Breast epithelium (tissue), 4 donors: ENCODE results near the gene SH2D1A. TPM values are rescaled to one million over a fixed set of nuclear protein-coding genes. Genes with fewer than 3 reads are reported as not detected.
A peak's percentile ranks its signal among the peaks of the same experiment; 100 is the strongest.
"Not testable (repeated sequence)": the region's sequence is repeated elsewhere in the genome, so short reads cannot be mapped to it uniquely, and the experiment has no call there.

Experiments used
- DNase-seq, 2 donors: peaks; one replicate each; pipeline ENCODE4 v3.0.0-alpha.2; 2019; ENCODE audit warnings: low spot score in 2 of 2
- H3K27ac ChIP-seq, 2 donors: fragments of 200-600 bp; sonication (generic) in 1 of 2; one replicate each; pipeline ENCODE4 v1.5.1; 2016 to 2019; ENCODE audit warnings: mild to moderate bottlenecking in 1 of 2
- H3K27me3 ChIP-seq, 2 donors: fragments of 200-600 bp; sonication (generic) in 1 of 2; one replicate each; pipeline versions ENCODE4 v1.5.1 to v1.6.0; 2017 to 2019; ENCODE audit warnings: control low read depth in 1 of 2, mild to moderate bottlenecking in 1 of 2
- H3K36me3 ChIP-seq: fragments of 200-600 bp; one replicate; pipeline ENCODE4 v1.5.1; 2019
- H3K4me1 ChIP-seq, 2 donors: fragments of 200-600 bp; sonication (generic); one replicate each; pipeline ENCODE4 v1.5.1; 2016 to 2019; ENCODE audit warnings: control low read depth in 1 of 2
- H3K4me3 ChIP-seq, 3 donors: fragments of 200-600 bp; sonication (generic); 1 replicate in 2 of 3; 2 replicates in 1 of 3; pipeline ENCODE4 v1.5.1; 2016 to 2019; ENCODE audit warnings: mild to moderate bottlenecking in 3 of 3, moderate library complexity in 2 of 3
- H3K9me3 ChIP-seq, 2 donors: fragments of 200-600 bp; sonication (generic) in 1 of 2; one replicate each; pipeline ENCODE4 v1.5.1; 2016 to 2019; ENCODE audit warnings: control low read depth in 1 of 2
- CTCF ChIP-seq, 3 donors: fragments of 450-650 bp; IDR thresholded peaks; one replicate each; pipeline ENCODE4 v1.5.1; 2016 to 2017; ENCODE audit warnings: antibody characterized with exemption in 3 of 3, mild to moderate bottlenecking in 3 of 3, moderate library complexity in 3 of 3
- POLR2A ChIP-seq: fragments of 450-650 bp; IDR thresholded peaks from one replicate; pipeline ENCODE4 v1.6.1; 2016; ENCODE audit warnings: antibody characterized with exemption, mild to moderate bottlenecking, moderate library complexity
- POLR2AphosphoS5 ChIP-seq, 3 donors: sonication (generic); formaldehyde crosslinking; IDR thresholded peaks; one replicate each; pipeline ENCODE4 v1.6.1; 2017; ENCODE audit warnings: antibody characterized with exemption in 3 of 3
- intact Hi-C: fragments of 100-400 bp; cut with DNase I; formaldehyde crosslinking; loops from one replicate; pipeline ENCODE4 v1.15.1; 2023; ENCODE audit warnings: low total_unique reads
- total RNA-seq, 3 donors: library from RNA; depleted of rRNA; stranded (reverse); fragments of >200 nt; gene quantifications; one replicate each; pipeline ENCODE4 v1.1.0, GENCODE V29; 2016

The SH2D1A gene
- total RNA-seq, 3 donors from 2014 or later: 0.64 to 2.0 (median 0.88) TPM

- no peak for DNase-seq
- Histone ChIP-seq H3K36me3 (no peaks in the 10 kb centered on the region), H3K4me1 (no peaks in the 10 kb centered on the region), H3K4me3 (no peak overlapping the region), H3K27ac (no peak overlapping the region), H3K27me3 (peaks cover 0 to 22% of the 10 kb centered on the region in 2 donors), H3K9me3 (no peaks in the 10 kb centered on the region)
- TF ChIP-seq POLR2A (no peak), POLR2AphosphoS5 (IDR thresholded peaks at IDR 0.05) (no peak), CTCF (IDR thresholded peaks at IDR 0.05) (no peak)
- intact Hi-C loops: no loop called here
Observed at GRCh38 chrX:124401696-124402095, 55.3 kb downstream of the SH2D1A start.

- peaks cover 0 to 17% of the 10 kb centered on the region in 2 donors for H3K27me3 ChIP-seq
- H3K4me3 ChIP-seq: no peak overlapping the region
- intact Hi-C loops: no loop called here
- no peak for DNase-seq
- TF ChIP-seq POLR2A (no peak), CTCF (IDR thresholded peaks at IDR 0.05) (no peak), POLR2AphosphoS5 (IDR thresholded peaks at IDR 0.05) (no peak)
- H3K4me1 ChIP-seq: no peaks in the 10 kb centered on the region
- no peak overlapping the region for H3K27ac ChIP-seq
- H3K9me3 ChIP-seq: no peaks in the 10 kb centered on the region
- H3K36me3 ChIP-seq: no peaks in the 10 kb centered on the region
Observed at GRCh38 chrX:124405868-124406267, 59.5 kb downstream of the SH2D1A start.

- H3K27me3 ChIP-seq: peaks cover 0 to 17% of the 10 kb centered on the region in 2 donors
- intact Hi-C loops: no loop called here
- H3K27ac ChIP-seq: no peak overlapping the region
- no peaks in the 10 kb centered on the region for H3K4me1 ChIP-seq
- H3K4me3 ChIP-seq: no peak overlapping the region
- DNase-seq: no peak
- no peak for TF ChIP-seq POLR2A
- TF ChIP-seq CTCF (IDR thresholded peaks at IDR 0.05): peak in 1 of 3 donors; percentile 51
- TF ChIP-seq POLR2AphosphoS5 (IDR thresholded peaks at IDR 0.05): no peak
- H3K9me3 ChIP-seq: no peaks in the 10 kb centered on the region
- H3K36me3 ChIP-seq: no peaks in the 10 kb centered on the region
Observed at GRCh38 chrX:124406294-124407014, 60.1 kb downstream of the SH2D1A start.

- Histone ChIP-seq H3K9me3 (no peaks in the 10 kb centered on the region), H3K27ac (no peak overlapping the region), H3K4me3 (no peak overlapping the region), H3K36me3 (no peaks in the 10 kb centered on the region), H3K4me1 (no peaks in the 10 kb centered on the region), H3K27me3 (peaks cover 0 to 17% of the 10 kb centered on the region in 2 donors)
- no peak for DNase-seq
- intact Hi-C loops: no loop called here
- no peak for TF ChIP-seq CTCF (IDR thresholded peaks at IDR 0.05)
- TF ChIP-seq POLR2A: no peak
- TF ChIP-seq POLR2AphosphoS5 (IDR thresholded peaks at IDR 0.05): no peak
Observed at GRCh38 chrX:124407226-124407625, 60.9 kb downstream of the SH2D1A start.

- intact Hi-C loops, H3K27ac ChIP-seq, H3K4me1 ChIP-seq, H3K4me3 ChIP-seq, H3K36me3 ChIP-seq, DNase-seq, H3K9me3 ChIP-seq: not testable (repeated sequence)
- peaks cover 0 to 17% of the 10 kb centered on the region in 2 donors for H3K27me3 ChIP-seq
Observed at GRCh38 chrX:124408380-124408779, 62.0 kb downstream of the SH2D1A start.
